IPS-18c (cell line): ENCODE measurements around the gene ADAMTS7.
"Not testable (repeated sequence)": the region's sequence is repeated elsewhere in the genome, so short reads cannot be mapped to it uniquely, and the experiment has no call there.

Experiments used
- H3K4me3 ChIP-seq: 2 replicates; pipeline ENCODE4 v1.7.0; 2013; ENCODE audit warnings: low read depth, mild to moderate bottlenecking, low read length, moderate library complexity; ENCODE audit not compliant: insufficient read depth
- H3K9me3 ChIP-seq: one replicate; pipeline ENCODE4 v1.6.1; 2013; ENCODE audit warnings: mild to moderate bottlenecking, low read length, moderate library complexity; ENCODE audit not compliant: control insufficient read depth, insufficient read depth

Gene ADAMTS7

GRCh38 chr15:78838489-78838888 is 27.2 kb upstream of the ADAMTS7 start:
- Histone ChIP-seq H3K4me3 (no peak overlapping the region), H3K9me3 (no peaks in the 10 kb centered on the region)

- Histone ChIP-seq H3K4me3 (no peak overlapping the region), H3K9me3 (no peaks in the 10 kb centered on the region)
Observed at GRCh38 chr15:78837543-78837942, 26.3 kb upstream of the ADAMTS7 start.

GRCh38 chr15:78837131-78837530 is 25.9 kb upstream of the ADAMTS7 start:
- no peak overlapping the region for H3K4me3 ChIP-seq
- H3K9me3 ChIP-seq, result no peaks in the 10 kb centered on the region

- no peak overlapping the region for H3K4me3 ChIP-seq
Observed at GRCh38 chr15:78836333-78836732, 25.1 kb upstream of the ADAMTS7 start.

GRCh38 chr15:78831229-78832207 is 20.3 kb upstream of the ADAMTS7 start:
- peaks cover 2% of the 10 kb centered on the region for H3K9me3 ChIP-seq
- H3K4me3 ChIP-seq, result no peak overlapping the region

More at GRCh38 chr15:78836333-78836732, 25.1 kb upstream of the ADAMTS7 start:
- peaks cover 2% of the 10 kb centered on the region for H3K9me3 ChIP-seq

- H3K9me3 ChIP-seq, result peaks cover 2% of the 10 kb centered on the region
- no peak overlapping the region for H3K4me3 ChIP-seq
Observed at GRCh38 chr15:78830514-78831228, 19.4 kb upstream of the ADAMTS7 start.

- Histone ChIP-seq H3K4me3 (no peak overlapping the region), H3K9me3 (peaks cover 2% of the 10 kb centered on the region)
Observed at GRCh38 chr15:78828920-78829319, 17.7 kb upstream of the ADAMTS7 start.

- H3K4me3 ChIP-seq, result no peak overlapping the region
- no peaks in the 10 kb centered on the region for H3K9me3 ChIP-seq
Observed at GRCh38 chr15:78822514-78822913, 11.2 kb upstream of the ADAMTS7 start.

- H3K4me3 ChIP-seq, result no peak overlapping the region; the same call in 1 of the 2 replicates
- peaks cover 4% of the 10 kb centered on the region for H3K9me3 ChIP-seq
Observed at GRCh38 chr15:78811825-78812183, 540 bp upstream of the ADAMTS7 start.

GRCh38 chr15:78810362-78811123 is 721 bp downstream of the ADAMTS7 start:
- Histone ChIP-seq H3K9me3 (peaks cover 6% of the 10 kb centered on the region), H3K4me3 (peak overlapping the region; percentile 81)

- Histone ChIP-seq H3K9me3 (peaks cover 6% of the 10 kb centered on the region), H3K4me3 (peak overlapping the region; percentile 81)
Observed at GRCh38 chr15:78810003-78810361, 1.3 kb downstream of the ADAMTS7 start.

GRCh38 chr15:78808550-78808949 is 2.7 kb downstream of the ADAMTS7 start:
- no peak overlapping the region for H3K4me3 ChIP-seq

GRCh38 chr15:78807359-78807758 is 3.9 kb downstream of the ADAMTS7 start:
- H3K4me3 ChIP-seq, result no peak overlapping the region
- peaks cover 6% of the 10 kb centered on the region for H3K9me3 ChIP-seq

More at GRCh38 chr15:78808550-78808949, 2.7 kb downstream of the ADAMTS7 start:
- H3K9me3 ChIP-seq, result peaks cover 6% of the 10 kb centered on the region

GRCh38 chr15:78804391-78804792 is 6.9 kb downstream of the ADAMTS7 start:
- H3K4me3 ChIP-seq, result no peak overlapping the region
- peaks cover 4% of the 10 kb centered on the region for H3K9me3 ChIP-seq

GRCh38 chr15:78800806-78801205 is 10.5 kb downstream of the ADAMTS7 start:
- H3K4me3 ChIP-seq, result no peak overlapping the region
- no peaks in the 10 kb centered on the region for H3K9me3 ChIP-seq

GRCh38 chr15:78800189-78800588 is 11.1 kb downstream of the ADAMTS7 start:
- Histone ChIP-seq H3K9me3 (no peaks in the 10 kb centered on the region), H3K4me3 (no peak overlapping the region)

- H3K9me3 ChIP-seq, H3K4me3 ChIP-seq: not testable (repeated sequence)
Observed at GRCh38 chr15:78799102-78799501, 12.2 kb downstream of the ADAMTS7 start.
